GM21576 (cell line): Measurements from ENCODE around the gene ZNF778.
"Not testable (repeated sequence)": the region's sequence is repeated elsewhere in the genome, so short reads cannot be mapped to it uniquely, and the experiment has no call there.

ENCODE experiments used
- ATAC-seq: cut with Tn5 transposase; IDR thresholded peaks from one replicate; pipeline ENCODE4 v1.9.1; 2021; ENCODE audit warnings: mild to moderate bottlenecking, moderate library complexity; ENCODE audit not compliant: unreplicated experiment

The ZNF778 gene

DNA sequence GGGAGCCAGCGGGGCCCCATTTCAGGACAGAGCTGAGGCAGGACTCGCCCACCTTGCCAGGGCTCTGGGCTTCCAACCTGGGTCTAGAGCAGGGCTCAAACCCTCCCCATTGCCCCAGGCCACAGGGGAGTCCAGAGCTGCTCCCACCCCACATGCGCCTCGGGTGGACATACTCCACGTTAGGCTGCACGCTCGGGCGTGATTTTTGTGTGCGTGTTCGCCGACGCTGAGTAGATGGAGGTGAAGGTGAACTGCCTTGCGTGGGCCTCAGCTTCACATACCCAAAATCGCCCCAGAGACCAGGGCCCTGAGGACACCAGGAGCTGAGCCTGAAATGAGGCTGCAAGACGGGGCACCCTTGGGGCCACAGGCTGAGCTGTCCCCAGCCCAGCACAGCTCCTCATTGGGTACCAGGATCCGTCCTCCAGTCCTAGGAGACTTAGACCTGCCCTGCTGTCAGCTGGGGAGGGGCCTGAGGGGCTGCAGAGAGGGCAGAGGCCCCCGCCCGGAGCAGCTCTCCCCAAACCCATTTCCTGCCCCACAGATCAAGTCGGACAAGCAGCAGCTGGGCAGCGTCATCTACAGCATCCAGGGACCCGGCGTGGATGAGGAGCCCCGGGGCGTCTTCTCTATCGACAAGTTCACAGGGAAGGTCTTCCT, 37.7 kb upstream of the ZNF778 start:
- no peak for ATAC-seq

DNA sequence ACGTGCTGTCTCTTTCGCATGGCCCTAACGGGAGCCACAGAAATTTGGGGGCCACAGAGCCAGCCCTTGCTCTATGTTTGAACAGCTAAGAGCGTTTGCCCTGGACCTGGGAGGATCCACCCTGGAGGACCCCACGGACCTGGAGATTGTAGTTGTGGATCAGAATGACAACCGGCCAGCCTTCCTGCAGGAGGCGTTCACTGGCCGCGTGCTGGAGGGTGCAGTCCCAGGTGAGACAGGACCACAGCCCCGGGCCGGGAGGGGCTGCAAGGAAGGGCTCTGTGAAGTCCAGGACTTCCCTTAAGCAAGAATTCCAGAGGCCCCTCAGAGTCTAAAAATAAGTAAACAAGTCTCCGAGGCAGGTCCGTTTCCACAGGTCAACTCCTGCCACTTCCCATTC, 34.0 kb upstream of the ZNF778 start:
- ATAC-seq: no peak

DNA sequence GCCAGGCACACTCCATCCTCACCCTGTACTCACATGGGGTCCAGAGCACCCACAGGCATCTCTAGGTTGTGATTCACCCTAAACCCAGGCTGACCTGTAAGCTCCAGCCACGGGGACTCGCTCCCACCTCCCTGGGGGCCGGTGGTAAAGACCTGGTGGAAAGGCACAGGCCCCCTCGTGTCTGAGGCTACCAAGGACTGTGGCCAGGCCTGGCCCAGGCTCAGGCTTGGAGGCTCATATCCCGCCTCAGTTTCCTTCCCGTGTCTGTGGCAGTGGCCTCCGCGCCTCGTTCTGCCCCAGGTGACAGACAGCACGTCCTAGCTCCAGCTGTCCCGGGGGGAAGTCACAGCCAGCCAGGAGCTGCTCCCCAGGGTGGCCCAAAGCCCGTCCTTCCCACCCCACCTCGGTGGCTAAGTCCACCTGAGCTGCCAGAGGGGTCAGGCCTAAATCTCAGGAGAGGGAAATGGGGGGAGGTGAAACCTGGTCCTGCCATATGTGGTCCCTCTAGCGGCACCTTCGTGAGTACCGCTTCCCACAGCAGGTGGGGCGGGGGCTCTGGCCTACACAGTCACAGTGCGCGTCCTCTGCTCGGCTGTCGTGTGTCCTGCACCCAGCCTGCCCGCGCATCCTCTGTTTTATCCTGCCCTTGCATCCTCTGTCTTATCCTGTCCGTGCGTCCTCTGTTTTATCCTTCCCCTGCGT, 33.4 kb upstream of the ZNF778 start:
- no peak for ATAC-seq

DNA sequence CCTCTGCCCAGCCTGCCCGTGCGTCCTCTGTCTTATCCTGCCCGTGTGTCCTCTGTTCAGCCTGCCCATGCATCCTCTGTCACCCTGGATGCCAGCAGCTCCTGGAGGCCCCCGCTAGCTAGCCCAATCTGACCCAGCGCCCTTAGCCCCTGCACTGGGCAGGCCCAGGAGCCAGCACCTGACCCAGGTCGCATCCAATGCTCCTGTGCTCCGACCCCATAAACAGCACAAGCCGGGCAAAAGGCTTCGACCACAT, 32.9 kb upstream of the ZNF778 start:
- ATAC-seq: no peak

DNA sequence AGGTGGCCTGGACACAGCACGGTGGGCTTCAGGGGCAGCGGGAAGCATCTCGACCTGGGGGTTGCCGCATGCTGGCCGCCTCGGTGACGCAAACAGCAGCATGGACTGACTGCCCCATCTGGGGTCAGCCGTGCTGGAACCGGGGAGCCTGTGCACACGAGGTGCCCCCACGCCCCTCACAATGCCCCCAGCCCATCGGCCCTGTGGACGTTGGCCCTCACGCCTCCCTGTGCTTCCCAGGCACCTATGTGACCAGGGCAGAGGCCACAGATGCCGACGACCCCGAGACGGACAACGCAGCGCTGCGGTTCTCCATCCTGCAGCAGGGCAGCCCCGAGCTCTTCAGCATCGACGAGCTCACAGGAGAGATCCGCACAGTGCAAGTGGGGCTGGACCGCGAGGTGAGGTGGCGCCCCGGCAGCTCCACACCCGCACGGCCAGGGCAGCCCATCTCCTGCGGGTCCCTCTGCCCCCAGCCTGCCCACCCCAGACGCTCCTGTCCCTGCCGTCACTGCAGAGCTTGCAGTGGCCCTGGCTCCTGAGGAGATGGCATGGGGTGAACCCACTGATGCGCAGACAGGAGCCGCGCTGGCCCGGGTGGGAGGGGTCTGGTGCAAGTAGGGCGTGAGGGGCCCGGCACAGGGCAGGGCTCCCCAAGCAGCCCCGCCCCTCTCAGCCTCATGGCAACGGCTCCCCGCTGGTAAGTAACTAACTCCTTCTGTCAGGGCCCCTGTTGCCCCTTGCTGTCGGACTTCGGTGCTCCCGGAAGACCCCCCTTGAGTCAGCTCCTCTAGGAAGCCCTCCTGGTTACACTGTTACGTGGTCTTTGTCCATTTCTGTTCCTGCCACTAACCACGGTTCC, 32.3 kb upstream of the ZNF778 start:
- ATAC-seq: no peak

DNA sequence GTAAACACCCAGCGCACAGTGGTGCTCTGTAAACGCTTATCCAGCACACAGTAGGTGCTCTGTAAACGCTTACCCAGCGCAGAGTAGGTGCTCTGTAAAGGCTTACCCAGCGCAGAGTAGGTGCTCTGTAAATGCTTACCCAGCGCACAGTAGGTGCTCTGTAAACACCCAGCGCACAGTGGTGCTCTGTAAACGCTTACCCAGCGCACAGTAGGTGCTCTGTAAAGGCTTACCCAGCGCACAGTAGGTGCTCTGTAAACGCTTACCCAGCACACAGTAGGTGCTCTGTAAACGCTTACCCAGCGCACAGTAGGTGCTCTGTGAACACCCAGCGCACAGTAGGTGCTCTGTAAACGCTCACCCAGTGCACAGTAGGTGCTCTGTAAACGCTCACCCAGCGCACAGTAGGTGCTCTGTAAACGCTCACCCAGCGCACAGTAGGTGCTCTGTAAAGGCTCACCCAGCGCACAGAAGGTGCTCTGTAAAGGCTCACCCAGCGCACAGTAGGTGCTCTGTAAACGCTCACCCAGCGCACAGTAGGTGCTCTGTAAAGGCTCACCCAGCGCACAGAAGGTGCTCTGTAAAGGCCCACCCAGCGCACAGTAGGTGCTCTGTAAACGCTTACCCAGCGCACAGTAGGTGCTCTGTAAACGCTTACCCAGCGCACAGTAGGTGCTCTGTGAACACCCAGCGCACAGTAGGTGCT, 31.5 kb upstream of the ZNF778 start:
- ATAC-seq: not testable (repeated sequence)

DNA sequence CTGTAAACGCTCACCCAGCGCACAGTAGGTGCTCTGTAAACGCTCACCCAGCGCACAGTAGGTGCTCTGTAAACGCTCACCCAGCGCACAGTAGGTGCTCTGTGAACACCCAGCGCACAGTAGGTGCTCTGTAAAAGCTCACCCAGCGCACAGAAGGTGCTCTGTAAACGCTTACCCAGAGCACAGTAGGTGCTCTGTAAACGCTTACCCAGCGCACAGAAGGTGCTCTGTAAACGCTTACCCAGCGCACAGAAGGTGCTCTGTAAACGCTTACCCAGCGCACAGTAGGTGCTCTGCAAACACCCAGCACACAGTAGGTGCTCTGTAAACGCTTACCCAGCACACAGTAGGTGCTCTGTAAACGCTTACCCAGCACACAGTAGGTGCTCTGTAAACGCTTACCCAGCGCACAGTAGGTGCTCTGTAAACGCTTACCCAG, 30.9 kb upstream of the ZNF778 start:
- not testable (repeated sequence) for ATAC-seq

DNA sequence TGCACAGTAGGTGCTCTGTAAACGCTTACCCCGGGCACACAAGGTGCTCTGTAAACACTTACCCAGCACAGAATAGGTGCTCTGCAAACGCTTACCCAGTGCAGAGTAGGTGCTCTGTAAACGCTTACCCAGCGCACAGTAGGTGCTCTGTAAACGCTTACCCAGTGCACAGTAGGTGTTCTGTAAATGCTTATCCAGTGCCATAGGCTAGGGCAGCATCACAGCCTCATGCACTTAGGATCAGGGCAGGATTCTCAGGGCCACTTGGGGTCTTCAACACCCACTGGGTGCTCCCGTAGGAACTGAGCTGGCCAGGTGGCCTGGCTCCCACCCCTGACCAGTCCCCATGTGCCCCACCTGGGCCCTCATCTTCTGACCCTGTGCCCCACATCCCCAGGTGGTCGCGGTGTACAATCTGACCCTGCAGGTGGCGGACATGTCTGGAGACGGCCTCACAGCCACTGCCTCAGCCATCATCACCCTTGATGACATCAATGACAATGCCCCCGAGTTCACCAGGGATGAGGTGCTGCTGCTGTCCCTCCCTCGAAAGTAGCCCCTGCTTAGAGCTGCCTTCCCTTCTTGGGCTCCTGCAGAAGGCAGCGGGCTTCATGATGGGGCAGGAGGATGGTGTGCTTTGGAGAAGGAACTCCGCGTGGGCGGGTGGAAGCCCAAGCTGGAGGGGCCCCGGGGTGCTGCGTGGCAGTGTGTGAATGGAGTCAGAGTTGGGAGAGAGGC, 30.3 kb upstream of the ZNF778 start:
- no peak for ATAC-seq

DNA sequence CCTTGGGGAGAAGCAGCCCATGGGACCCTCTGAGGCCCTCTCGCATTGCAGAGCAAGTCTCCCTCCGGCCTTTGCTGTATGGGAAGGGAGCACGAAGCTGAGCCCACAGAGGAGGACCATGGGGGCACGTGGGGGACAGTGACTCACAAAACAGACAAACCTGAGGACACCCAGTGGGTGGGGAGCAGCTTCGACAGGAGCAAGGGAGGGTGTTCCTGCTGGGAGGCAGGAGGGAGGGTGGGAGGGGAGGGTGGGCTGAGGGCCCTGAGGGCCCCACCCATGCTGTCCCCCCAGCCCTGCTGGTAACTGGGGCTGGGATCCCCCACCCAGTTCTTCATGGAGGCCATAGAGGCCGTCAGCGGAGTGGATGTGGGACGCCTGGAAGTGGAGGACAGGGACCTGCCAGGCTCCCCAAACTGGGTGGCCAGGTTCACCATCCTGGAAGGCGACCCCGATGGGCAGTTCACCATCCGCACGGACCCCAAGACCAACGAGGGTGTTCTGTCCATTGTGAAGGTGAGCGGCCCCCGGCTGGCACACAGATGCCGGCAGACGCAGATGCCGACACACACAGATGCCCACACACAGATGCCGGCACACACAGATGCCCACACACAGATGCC, 29.6 kb upstream of the ZNF778 start:
- no peak for ATAC-seq

DNA sequence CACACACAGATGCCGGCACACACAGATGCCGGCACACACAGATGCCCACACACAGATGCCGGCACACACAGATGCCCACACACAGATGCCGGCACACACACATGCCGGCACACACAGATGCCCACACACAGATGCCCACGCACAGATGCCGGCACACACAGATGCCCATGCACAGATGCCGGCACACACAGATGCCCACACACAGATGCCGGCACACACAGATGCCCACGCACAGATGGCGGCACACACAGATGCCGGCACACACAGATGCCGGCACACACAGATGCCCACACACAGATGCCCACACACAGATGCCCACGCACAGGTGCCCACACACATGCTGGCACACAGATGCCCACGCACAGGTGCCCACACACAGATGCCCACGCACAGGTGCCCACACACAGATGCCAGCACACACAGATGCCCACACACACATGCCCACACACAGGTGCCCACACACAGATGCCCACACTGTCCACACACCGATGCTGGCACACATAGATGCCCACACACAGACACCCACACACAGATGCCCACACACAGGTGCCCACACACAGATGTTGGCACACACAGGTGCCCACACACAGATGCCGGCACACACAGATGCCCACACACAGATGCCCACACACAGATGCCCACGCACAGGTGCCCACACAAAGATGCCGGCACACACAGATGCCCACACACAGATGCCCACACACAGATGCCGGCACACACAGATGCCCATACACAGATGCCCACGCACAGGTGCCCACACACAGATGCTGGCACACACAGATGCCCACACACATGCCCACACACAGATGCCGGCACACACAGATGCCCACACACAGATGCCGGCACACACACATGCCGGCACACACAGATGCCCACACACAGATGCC, 28.8 kb upstream of the ZNF778 start:
- ATAC-seq: not testable (repeated sequence)

DNA sequence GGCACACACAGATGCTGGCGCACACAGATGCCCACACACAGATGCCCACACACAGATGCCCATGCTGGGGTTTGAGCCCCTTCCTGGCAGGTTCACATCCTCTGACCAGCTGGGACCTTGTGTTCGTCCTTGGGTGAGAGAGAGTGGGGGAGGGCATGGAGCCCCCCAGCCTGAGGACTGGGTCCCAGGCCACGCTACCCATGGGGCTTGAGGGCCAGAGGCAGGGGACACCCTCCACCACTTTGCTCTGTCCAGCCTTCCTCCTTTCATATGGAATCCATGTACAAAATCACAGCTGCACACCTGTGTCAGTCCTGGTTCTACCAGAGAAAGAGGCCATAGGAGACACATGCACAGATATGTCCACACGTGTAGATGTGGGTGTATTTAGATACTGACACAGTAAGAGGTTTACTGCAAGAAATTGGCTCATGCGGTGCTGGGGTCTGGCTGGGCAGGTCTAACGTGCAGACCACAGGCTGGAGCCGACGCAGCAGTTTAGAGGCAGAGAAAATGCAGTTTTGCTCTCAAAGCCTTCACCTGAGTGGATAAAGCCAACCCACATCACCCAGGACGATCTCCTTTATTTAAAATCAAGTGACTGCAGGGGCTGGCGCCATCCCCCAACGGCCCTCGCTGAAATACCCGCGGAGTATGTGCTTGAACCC, 28.0 kb upstream of the ZNF778 start:
- no peak for ATAC-seq

DNA sequence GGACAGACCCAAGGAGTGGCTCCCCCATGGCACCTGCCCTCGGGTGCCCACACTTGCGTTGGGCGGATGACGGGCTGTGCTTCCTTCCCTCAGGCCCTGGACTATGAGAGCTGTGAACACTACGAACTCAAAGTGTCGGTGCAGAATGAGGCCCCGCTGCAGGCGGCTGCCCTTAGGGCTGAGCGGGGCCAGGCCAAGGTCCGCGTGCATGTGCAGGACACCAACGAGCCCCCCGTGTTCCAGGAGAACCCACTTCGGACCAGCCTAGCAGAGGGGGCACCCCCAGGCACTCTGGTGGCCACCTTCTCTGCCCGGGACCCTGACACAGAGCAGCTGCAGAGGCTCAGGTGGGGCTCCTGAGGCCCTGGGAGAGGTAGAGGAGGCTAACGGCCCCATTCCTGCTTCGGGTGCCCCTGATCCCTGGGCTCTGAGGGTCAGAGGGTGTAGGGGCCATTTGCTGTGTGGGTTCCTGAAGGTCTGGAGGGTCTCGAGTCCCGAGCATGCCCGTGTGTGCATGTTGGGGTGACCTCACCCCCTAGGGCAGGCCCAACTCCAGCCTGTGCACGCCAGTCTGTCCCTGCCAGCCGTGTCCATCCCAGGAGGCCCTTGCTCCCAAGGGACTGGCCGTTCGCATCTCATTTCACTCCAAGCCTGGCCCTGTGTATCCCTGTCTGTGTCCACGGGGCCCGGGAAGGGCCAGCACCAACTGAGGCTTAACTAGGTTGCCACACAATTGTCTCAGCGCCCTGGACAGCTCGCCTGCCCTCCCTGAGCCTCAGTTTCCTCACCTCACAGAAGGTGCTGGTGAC, 27.1 kb upstream of the ZNF778 start:
- ATAC-seq: no peak

DNA sequence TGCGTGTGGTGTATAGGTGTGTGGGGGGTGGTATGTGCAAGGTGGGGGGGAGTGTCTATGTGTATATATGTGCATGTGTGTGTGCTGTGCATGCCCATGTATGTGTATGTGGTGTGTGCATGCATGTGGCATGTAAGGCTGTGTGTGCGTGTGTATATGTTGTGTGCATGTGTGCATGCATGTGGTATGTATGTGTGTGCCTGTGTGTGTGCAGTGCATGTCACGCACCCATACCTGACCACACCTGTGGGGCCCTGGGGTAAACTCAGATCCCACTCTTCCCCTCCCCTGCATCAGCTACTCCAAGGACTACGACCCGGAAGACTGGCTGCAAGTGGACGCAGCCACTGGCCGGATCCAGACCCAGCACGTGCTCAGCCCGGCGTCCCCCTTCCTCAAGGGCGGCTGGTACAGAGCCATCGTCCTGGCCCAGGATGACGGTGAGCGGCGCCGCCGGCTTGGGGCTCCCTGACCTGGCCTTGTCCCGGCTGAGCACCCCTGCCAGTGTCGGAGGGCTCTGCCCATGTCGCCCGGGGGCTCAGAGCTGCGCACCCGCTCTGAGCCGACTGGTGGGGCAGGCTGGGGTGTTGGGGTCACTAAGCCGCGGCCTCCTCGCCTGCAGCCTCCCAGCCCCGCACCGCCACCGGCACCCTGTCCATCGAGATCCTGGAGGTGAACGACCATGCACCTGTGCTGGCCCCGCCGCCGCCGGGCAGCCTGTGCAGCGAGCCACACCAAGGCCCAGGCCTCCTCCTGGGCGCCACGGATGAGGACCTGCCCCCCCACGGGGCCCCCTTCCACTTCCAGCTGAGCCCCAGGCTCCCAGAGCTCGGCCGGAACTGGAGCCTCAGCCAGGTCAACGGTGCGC, 26.2 kb upstream of the ZNF778 start:
- ATAC-seq: no peak

DNA sequence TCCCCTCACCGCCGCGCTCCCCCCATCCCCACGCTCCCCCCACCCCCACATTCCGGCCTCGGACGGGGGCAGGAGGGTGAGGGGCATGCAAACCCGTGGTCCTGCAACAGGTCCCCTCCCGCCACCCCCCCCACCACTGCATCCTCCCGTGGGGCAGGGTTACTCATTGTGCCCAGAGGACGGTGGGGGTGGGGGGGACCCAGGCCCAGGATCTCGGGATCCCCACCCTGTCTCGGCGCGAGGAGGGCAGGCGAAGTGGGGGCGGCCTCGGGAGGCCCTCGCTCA, 25.7 kb upstream of the ZNF778 start:
- ATAC-seq: no peak

DNA sequence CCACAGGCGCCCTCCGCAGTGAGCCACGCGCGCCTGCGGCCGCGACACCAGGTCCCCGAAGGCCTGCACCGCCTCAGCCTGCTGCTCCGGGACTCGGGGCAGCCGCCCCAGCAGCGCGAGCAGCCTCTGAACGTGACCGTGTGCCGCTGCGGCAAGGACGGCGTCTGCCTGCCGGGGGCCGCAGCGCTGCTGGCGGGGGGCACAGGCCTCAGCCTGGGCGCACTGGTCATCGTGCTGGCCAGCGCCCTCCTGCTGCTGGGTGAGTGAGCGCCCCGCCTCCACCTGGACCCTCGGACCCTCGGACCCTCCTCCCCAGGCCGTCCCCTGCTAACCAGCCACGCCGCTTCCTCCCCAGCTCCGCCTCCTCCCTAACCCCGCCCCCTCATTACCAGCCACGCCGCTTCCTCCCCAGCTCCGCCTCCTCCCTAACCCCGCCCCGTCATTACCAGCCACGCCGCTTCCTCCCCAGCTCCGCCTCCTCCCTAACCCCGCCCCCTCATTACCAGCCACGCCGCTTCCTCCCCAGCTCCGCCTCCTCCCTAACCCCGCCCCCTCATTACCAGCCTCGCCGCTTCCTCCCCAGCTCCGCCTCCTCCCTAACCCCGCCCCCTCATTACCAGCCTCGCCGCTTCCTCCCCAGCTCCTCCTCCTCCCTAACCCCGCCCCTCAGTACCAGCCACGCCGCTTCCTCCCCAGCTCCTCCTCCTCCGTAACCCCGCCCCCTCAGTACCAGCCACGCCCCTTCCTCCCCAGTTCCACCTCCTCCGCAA, 25.1 kb upstream of the ZNF778 start:
- not testable (repeated sequence) for ATAC-seq

DNA sequence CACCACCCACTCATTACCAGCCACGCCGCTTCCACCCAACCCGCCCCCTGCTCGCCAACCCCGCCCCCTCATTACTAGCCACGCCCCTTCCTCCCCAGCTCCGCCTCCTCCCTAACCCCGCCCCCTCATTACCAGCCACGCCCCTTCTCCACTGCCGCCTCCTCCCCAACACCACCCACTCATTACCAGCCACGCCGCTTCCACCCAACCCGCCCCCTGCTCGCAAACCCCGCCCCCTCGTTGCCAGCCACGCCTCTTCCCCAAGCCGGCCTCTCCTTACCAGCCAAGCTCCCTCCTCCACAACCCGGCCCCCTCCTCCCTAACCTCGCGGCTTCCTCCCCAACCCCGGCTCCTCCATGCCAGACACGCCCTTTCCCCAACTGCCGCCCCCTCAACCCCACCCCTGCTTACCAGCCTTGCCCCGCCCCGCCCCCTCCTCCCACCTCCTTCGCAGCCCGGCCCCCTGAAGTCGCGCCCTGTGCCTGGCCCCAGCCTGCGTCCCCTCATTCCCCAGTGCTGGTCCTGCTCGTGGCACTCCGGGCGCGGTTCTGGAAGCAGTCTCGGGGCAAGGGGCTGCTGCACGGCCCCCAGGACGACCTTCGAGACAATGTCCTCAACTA, 24.4 kb upstream of the ZNF778 start:
- no peak for ATAC-seq
